Esophagus squamous epithelium (tissue), 5 donors: ENCODE results near the gene SFTPD. TPM values are rescaled to one million over a fixed set of nuclear protein-coding genes. Genes with fewer than 3 reads are reported as not detected.

Source experiments
- DNase-seq: peaks from one replicate; lab custom pipeline; 2025; lab: John Stamatoyannopoulos, UW
- H3K27ac ChIP-seq, 4 donors: fragments of 200-600 bp; sonication (generic); one replicate each; pipeline ENCODE4 v1.5.1; 2016 to 2019; ENCODE audit warnings: mild to moderate bottlenecking in 1 of 4
- H3K27me3 ChIP-seq, 4 donors: fragments of 200-600 bp; sonication (generic); 1 replicate in 3 of 4; 2 replicates in 1 of 4; pipeline versions ENCODE4 v1.5.1 to v1.6.0; 2017 to 2021; ENCODE audit warnings: antibody characterized with exemption in 1 of 4
- H3K36me3 ChIP-seq, 3 donors: fragments of 200-600 bp; sonication (generic); one replicate each; pipeline ENCODE4 v1.5.1; 2016 to 2019
- H3K4me1 ChIP-seq, 3 donors: fragments of 200-600 bp; sonication (generic); one replicate each; pipeline ENCODE4 v1.5.1; 2017 to 2019
- H3K4me3 ChIP-seq, 4 donors: fragments of 200-600 bp; sonication (generic); 1 replicate in 3 of 4; 2 replicates in 1 of 4; pipeline ENCODE4 v1.5.1; 2016 to 2019; ENCODE audit warnings: mild to moderate bottlenecking in 2 of 4, moderate library complexity in 1 of 4
- H3K9me3 ChIP-seq, 3 donors: fragments of 200-600 bp; sonication (generic); one replicate each; pipeline ENCODE4 v1.5.1; 2016 to 2019
- POLR2A ChIP-seq, 4 donors: fragments of 450-650 bp; IDR thresholded peaks; one replicate each; pipeline ENCODE4 v1.6.1; 2017; ENCODE audit warnings: antibody characterized with exemption in 4 of 4, mild to moderate bottlenecking in 4 of 4, moderate library complexity in 3 of 4
- whole genome bisulfite sequencing, 2 donors: methylation state at CpG; one replicate each; pipeline ENCODE4 v1.1.5; 2018; 5-methylcytosine and 5-hydroxymethylcytosine counted together
- intact Hi-C: fragments of 100-400 bp; cut with DNase I; formaldehyde crosslinking; loops from one replicate; pipeline ENCODE4 v1.15.0; 2022
- total RNA-seq, 4 donors: library from RNA; depleted of rRNA; stranded (reverse); fragments of >200 nt; gene quantifications; one replicate each; pipeline ENCODE4 v1.1.0, GENCODE V29; 2016
- TF ChIP-seq, protein P1 (sequence below), 6 experiments: fragments of 450-650 bp in 4 of 6; fragments of 200-600 bp in 2 of 6; sonication (generic) in 2 of 6; IDR thresholded peaks; one replicate each; pipeline ENCODE4 v1.5.1; 2016 to 2019; ENCODE audit warnings: antibody characterized with exemption in 6 of 6, mild to moderate bottlenecking in 4 of 6, moderate library complexity in 4 of 6
- donor health status: DM: yes; HTN: yes; CAD: no.

The SFTPD gene
- total RNA-seq, 4 donors from 2014 or later, result 0.83 to 1.2 (median 1.0) TPM

DNA sequence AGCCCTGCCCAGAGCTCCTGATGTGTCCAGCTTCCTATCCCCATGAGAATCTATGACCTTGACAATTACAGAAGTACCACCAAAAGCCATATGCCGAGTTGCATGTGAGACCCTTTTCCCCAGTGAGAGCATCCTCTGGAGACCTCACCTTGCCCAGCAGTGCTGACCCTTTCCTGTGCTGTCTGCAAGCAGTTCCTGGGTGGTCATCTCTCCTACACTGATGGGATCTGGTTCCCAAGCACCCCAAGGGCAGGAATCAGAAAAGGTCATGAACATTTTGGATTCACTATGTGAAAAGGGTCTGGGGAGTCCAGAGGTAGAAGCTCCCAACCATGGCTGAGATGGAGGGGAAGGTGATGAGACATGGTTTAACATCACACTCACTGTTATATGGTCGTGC, 18.2 kb downstream of the SFTPD start:
- 37 to 60% methylated on average over 2 of the region's 2 CpGs for WGBS, 2 donors
- no peaks in the 10 kb centered on the region for H3K36me3 ChIP-seq
- intact Hi-C loops, result no loop called here
- no peak overlapping the region for H3K4me3 ChIP-seq
- H3K9me3 ChIP-seq, result no peaks in the 10 kb centered on the region
- no peak for DNase-seq
- no peak overlapping the region for H3K27ac ChIP-seq
- no peak for TF ChIP-seq POLR2A (IDR thresholded peaks at IDR 0.05)
- TF ChIP-seq, protein P1, sequence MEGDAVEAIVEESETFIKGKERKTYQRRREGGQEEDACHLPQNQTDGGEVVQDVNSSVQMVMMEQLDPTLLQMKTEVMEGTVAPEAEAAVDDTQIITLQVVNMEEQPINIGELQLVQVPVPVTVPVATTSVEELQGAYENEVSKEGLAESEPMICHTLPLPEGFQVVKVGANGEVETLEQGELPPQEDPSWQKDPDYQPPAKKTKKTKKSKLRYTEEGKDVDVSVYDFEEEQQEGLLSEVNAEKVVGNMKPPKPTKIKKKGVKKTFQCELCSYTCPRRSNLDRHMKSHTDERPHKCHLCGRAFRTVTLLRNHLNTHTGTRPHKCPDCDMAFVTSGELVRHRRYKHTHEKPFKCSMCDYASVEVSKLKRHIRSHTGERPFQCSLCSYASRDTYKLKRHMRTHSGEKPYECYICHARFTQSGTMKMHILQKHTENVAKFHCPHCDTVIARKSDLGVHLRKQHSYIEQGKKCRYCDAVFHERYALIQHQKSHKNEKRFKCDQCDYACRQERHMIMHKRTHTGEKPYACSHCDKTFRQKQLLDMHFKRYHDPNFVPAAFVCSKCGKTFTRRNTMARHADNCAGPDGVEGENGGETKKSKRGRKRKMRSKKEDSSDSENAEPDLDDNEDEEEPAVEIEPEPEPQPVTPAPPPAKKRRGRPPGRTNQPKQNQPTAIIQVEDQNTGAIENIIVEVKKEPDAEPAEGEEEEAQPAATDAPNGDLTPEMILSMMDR (IDR thresholded peaks at IDR 0.05), result no peak
- peaks cover 0 to 25% (median 0%) of the 10 kb centered on the region in 4 donors for H3K27me3 ChIP-seq
- peaks cover 0 to 7% (median 0%) of the 10 kb centered on the region in 3 donors for H3K4me1 ChIP-seq

DNA sequence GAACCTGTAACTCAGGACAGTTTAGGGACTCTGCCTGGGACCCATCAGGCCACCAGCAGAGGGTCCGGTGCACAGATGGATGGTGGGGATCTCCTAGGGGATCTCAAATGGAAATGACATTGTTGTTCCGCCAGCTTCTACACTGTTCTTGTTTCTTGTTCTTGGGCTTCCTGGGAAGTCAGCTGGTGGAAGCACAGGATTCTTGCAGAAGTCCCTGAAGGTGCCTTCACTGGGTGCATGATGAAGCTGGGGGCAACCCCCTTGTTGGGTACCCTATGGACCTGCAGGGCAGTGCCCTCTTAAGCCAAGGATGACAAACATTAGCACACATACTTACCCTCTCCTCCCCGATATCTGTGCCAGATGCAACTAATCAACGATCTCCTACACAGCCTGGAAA, 18.6 kb downstream of the SFTPD start:
- Histone ChIP-seq H3K4me1 (peaks cover 0 to 7% (median 0%) of the 10 kb centered on the region in 3 donors), H3K9me3 (no peaks in the 10 kb centered on the region), H3K36me3 (no peaks in the 10 kb centered on the region), H3K27ac (no peak overlapping the region), H3K27me3 (peaks cover 0 to 25% (median 0%) of the 10 kb centered on the region in 4 donors), H3K4me3 (no peak overlapping the region)
- WGBS, 2 donors, result 20 to 72% methylated on average over 1 to 4 of the region's 4 CpGs
- intact Hi-C loops, result no loop called here
- DNase-seq, result no peak
- no peak for TF ChIP-seq POLR2A (IDR thresholded peaks at IDR 0.05)
- TF ChIP-seq, protein P1 (IDR thresholded peaks at IDR 0.05), result no peak

DNA sequence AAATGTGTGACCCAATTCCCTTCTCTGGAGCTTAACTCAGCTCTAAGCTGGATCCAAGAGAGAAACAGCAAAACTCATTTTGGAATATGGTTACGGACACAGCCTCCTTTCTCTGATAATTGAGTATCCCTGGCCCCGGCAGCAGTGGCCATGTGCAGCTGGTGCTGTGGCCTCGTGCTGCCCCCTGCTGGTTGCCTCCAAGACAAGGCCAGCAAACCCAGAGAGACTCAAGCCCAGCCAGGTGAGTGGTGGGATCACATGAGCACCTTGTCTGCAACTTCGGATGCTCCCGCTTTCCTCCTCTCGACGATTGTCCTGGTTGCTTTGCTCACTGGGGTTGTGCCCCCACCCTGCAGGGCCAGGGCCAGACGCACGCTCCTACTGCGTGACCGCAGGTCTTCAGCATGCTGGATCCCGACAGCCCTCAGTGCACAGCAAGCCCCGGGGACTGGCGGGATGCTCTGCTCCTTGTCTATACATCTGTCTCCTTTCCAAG, 19.4 kb downstream of the SFTPD start:
- Histone ChIP-seq H3K4me3 (no peak overlapping the region), H3K36me3 (no peaks in the 10 kb centered on the region), H3K27me3 (peaks cover 0 to 25% (median 0%) of the 10 kb centered on the region in 4 donors), H3K9me3 (no peaks in the 10 kb centered on the region), H3K4me1 (peaks cover 0 to 7% (median 0%) of the 10 kb centered on the region in 3 donors), H3K27ac (no peak overlapping the region)
- intact Hi-C loops, result no loop called here
- no peak for DNase-seq
- 6 to 11% methylated on average over 3 to 11 of the region's 14 CpGs for WGBS, 2 donors
- no peak for TF ChIP-seq POLR2A (IDR thresholded peaks at IDR 0.05)
- TF ChIP-seq, protein P1 (IDR thresholded peaks at IDR 0.05), result peak; percentile 59 to 90 (median 86)

DNA sequence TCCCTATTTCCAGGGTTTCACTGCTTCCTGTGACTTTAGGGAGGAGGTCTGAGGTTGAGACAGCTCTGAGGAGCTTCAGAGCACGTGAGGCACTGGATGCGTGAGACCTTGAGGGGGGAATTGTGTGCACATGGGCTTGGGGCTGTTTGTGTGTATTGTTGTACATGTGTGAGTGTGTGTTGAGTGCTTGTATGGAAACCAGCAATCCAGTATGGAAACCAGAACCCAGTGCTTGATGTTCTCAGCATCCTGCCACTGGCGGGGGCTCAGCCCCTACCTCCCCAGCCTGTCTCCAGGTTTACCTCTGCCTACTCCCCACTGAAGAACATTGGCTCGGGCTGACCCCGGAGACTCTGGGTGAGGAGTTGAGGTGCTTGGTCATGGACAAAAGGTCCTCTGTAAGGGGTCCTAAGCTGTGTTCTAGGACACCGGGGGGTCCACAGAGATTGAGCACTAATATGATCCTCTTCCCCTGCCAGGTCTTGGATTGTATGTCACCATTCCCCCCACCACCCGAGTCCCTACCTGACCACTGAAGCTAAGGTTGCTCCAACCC, 20.8 kb downstream of the SFTPD start:
- Histone ChIP-seq H3K4me3 (no peak overlapping the region), H3K27ac (no peak overlapping the region), H3K27me3 (peaks cover 0 to 25% (median 0%) of the 10 kb centered on the region in 4 donors), H3K36me3 (no peaks in the 10 kb centered on the region), H3K4me1 (peaks cover 0 to 7% (median 0%) of the 10 kb centered on the region in 3 donors), H3K9me3 (no peaks in the 10 kb centered on the region)
- no peak for DNase-seq
- intact Hi-C loops, result no loop called here
- 85 to 90% methylated on average over 2 to 7 of the region's 7 CpGs for WGBS, 2 donors
- TF ChIP-seq POLR2A (IDR thresholded peaks at IDR 0.05), result no peak
- TF ChIP-seq, protein P1 (IDR thresholded peaks at IDR 0.05), result no peak

DNA sequence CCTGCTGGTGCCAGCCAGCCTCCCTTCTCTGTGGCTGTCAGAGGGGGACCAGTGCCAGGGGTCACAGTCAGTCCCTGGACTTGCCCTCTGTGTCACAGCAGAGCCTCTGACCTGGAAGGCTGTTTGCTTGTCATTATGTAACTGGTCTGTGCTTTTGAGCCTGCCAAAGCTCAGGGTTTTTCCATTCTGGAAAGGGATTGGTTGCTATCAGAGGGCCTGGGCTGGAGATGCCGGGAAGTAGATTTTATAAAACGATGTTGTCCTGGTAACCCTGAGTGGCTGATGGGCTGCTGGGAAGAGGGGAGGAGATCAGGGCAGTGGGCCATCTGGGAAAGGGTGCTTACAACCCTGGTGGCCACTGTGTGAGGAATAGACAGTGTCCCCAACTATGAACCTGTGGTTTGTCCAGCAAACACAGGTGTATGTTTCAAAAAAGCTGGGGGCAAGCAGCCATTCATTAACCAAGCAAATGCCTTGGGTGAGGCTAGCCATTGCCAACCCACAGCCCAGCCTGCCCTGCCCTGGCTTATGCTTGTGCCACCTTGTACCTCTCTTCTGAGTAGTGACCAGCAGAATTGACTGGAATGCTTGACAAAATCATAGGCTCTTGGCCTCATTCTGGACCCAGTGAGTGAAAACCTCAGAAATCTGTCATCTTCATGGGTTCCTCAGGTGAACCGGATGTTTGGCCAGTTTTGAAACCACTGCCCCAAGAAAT, 21.6 kb downstream of the SFTPD start:
- Histone ChIP-seq H3K4me1 (peaks cover 0 to 7% (median 0%) of the 10 kb centered on the region in 3 donors), H3K4me3 (no peak overlapping the region), H3K36me3 (no peaks in the 10 kb centered on the region), H3K27ac (no peak overlapping the region), H3K9me3 (no peaks in the 10 kb centered on the region), H3K27me3 (peaks cover 0 to 22% (median 0%) of the 10 kb centered on the region in 4 donors)
- DNase-seq, result no peak
- 67 to 91% methylated on average over 2 of the region's 3 CpGs for WGBS, 2 donors
- no peak for TF ChIP-seq POLR2A (IDR thresholded peaks at IDR 0.05)
- TF ChIP-seq, protein P1 (IDR thresholded peaks at IDR 0.05), result no peak
- intact Hi-C loops, result no loop called here
